T-helper 1 cell treated with Interleukin-12 subunit alpha and Interleukin-12 subunit beta and Interleukin-4 antibody, amounts not matched to agents 30 ng/mL and 1 ng/mL, for 36 hours (primary cell): ENCODE measurements around the gene PIGQ. TPM values are rescaled to one million over a fixed set of nuclear protein-coding genes. Genes with fewer than 3 reads are reported as not detected.

Experiments used
- intact Hi-C: fragments of 100-400 bp; cut with micrococcal nuclease; formaldehyde crosslinking; loops from one replicate; pipeline ENCODE4 v1.15.1; 2024
- total RNA-seq: library from RNA; stranded (reverse); gene quantifications from 2 replicates; pipeline ENCODE4 v1.2.3, GENCODE V29; 2022

PIGQ gene
- total RNA-seq, 1 donor from 2014 or later, result 49.8 TPM

GRCh38 chr16:625977-626765 is 56.4 kb downstream of the PIGQ start:
- intact Hi-C loops, result no loop called here

GRCh38 chr16:626787-627453 is 57.2 kb downstream of the PIGQ start:
- intact Hi-C loops, result no loop called here

GRCh38 chr16:627454-628239 is 57.9 kb downstream of the PIGQ start:
- intact Hi-C loops, result no loop called here

- intact Hi-C loops, result no loop called here
Measured at GRCh38 chr16:628321-629061, 58.7 kb downstream of the PIGQ start.

GRCh38 chr16:629185-629832 is 59.5 kb downstream of the PIGQ start:
- intact Hi-C loops, result no loop called here

- intact Hi-C loops, result no loop called here
Measured at GRCh38 chr16:629833-630248, 60.1 kb downstream of the PIGQ start.

- intact Hi-C loops, result no loop called here
Measured at GRCh38 chr16:630249-630814, 60.6 kb downstream of the PIGQ start.

- intact Hi-C loops, result no loop called here
Measured at GRCh38 chr16:630815-631405, 61.1 kb downstream of the PIGQ start, which contains the start of gene WFIKKN1. TSS of gene WFIKKN1 (plus strand) at chr16:630985. CDS start at chr16:631254, 269 bp downstream.

GRCh38 chr16:631808-632358 is 62.1 kb downstream of the PIGQ start:
- intact Hi-C loops, result no loop called here

- intact Hi-C loops, result no loop called here
Measured at GRCh38 chr16:632486-633335, 62.9 kb downstream of the PIGQ start.

- intact Hi-C loops, result no loop called here
Measured at GRCh38 chr16:633336-634050, 63.7 kb downstream of the PIGQ start.

Other genes with a start within 250 kb of the PIGQ start
- 22.3 and 23.4 TPM in 2 replicates for gene AXIN1, start 217.2 kb upstream of the PIGQ start, total RNA-seq
- gene MRPL28, start 199.4 kb upstream of the PIGQ start, total RNA-seq, result 82.9 and 92.7 TPM in 2 replicates
- 37.9 and 38.2 TPM in 2 replicates for gene PGAP6, start 188.0 kb upstream of the PIGQ start, total RNA-seq
- gene NME4, start 172.8 kb upstream of the PIGQ start, total RNA-seq, result 45.0 and 49.4 TPM in 2 replicates
- 7.9 and 10.7 TPM in 2 replicates for gene DECR2, start 168.1 kb upstream of the PIGQ start, total RNA-seq
- 35.2 and 38.5 TPM in 2 replicates for gene RAB11FIP3, start 144.3 kb upstream of the PIGQ start, total RNA-seq
- gene CAPN15, start 42.3 kb upstream of the PIGQ start, total RNA-seq, result 86.5 and 94.8 TPM in 2 replicates
- 0.10 TPM in 1 of 2 replicates, not detected in the other for gene PRR35, start 9.6 kb upstream of the PIGQ start, total RNA-seq
- gene NHLRC4, start 3.0 kb upstream of the PIGQ start, total RNA-seq, result 1.8 and 2.2 TPM in 2 replicates
- 16.2 and 17.6 TPM in 2 replicates for gene RAB40C, start 20.1 kb downstream of the PIGQ start, total RNA-seq
- gene WFIKKN1, start 61.0 kb downstream of the PIGQ start, total RNA-seq, result 0.69 and 0.76 TPM in 2 replicates
- 79.2 and 85.0 TPM in 2 replicates for gene METTL26, start 66.3 kb downstream of the PIGQ start, total RNA-seq
- 19.3 and 27.5 TPM in 2 replicates for gene MCRIP2, start 71.9 kb downstream of the PIGQ start, total RNA-seq
- 52.9 and 53.6 TPM in 2 replicates for gene WDR90, start 79.4 kb downstream of the PIGQ start, total RNA-seq
- 136 and 155 TPM in 2 replicates for gene RHOT2, start 98.2 kb downstream of the PIGQ start, total RNA-seq
- gene RHBDL1, start 105.7 kb downstream of the PIGQ start, total RNA-seq, result 0.98 and 2.0 TPM in 2 replicates
- 73.9 and 81.6 TPM in 2 replicates for gene STUB1, start 110.4 kb downstream of the PIGQ start, total RNA-seq
- gene JMJD8, start 114.4 kb downstream of the PIGQ start, total RNA-seq, result 41.2 and 42.1 TPM in 2 replicates
- 18.0 and 18.5 TPM in 2 replicates for gene WDR24, start 120.4 kb downstream of the PIGQ start, total RNA-seq
- gene FBXL16, start 135.8 kb downstream of the PIGQ start, total RNA-seq, result 8.0 and 8.2 TPM in 2 replicates
- 4.7 and 6.1 TPM in 2 replicates for gene METRN, start 145.2 kb downstream of the PIGQ start, total RNA-seq
- 8.1 and 10.8 TPM in 2 replicates for gene ANTKMT, start 151.2 kb downstream of the PIGQ start, total RNA-seq
- gene CCDC78, start 156.5 kb downstream of the PIGQ start, total RNA-seq, result 1.7 and 2.4 TPM in 2 replicates
- 5.1 and 6.1 TPM in 2 replicates for gene HAGHL, start 157.1 kb downstream of the PIGQ start, total RNA-seq
- 42.5 and 46.8 TPM in 2 replicates for gene CIAO3, start 171.0 kb downstream of the PIGQ start, total RNA-seq
- gene MSLN, start 190.8 kb downstream of the PIGQ start, total RNA-seq, result not detected in 2 replicates
- gene RPUSD1, start 218.4 kb downstream of the PIGQ start, total RNA-seq, result 35.4 and 36.4 TPM in 2 replicates
- 73.0 and 79.3 TPM in 2 replicates for gene CHTF18, start 218.7 kb downstream of the PIGQ start, total RNA-seq
- not detected in 2 replicates for gene GNG13, start 230.8 kb downstream of the PIGQ start, total RNA-seq